Measurements from ENCODE around the gene KRT35.

The KRT35 gene

DNA sequence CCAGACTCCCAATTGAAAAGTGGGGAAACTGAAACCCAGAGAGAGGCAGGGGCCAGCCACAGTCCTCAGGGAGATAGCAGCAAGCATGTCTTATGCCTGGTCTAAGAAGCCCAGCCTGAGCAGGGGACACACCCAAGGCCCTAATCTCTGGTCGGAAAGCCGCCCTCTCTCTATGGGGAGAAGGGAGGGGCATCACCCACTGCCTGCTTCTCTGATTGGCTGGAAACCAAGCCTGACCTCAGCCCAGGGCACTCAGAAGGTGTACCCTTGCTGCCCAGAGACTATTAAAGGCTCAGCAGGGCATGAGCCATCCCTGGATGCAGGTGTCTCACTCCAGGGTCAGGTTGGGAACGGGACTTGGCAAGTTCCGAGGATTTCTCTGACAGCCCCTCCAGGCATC is 30.2 kb upstream of the KRT35 start:
- no peak overlapping the region for H3K4me3 ChIP-seq (ENCODE audit: low read length)
- WGBS = 76% methylated on average over 4 of the region's 4 CpGs
- no peak overlapping the region for H3K9ac ChIP-seq (ENCODE audit: low read depth, low read length)
- peaks cover 10% of the 10 kb centered on the region for H3K4me1 ChIP-seq (ENCODE audit: insufficient read depth, low read length)
- H3K9me3 ChIP-seq (ENCODE audit: insufficient read depth, low read depth, low read length) = no peaks in the 10 kb centered on the region
- no peaks in the 10 kb centered on the region for H3K27me3 ChIP-seq (ENCODE audit: insufficient read depth, low read length)
- H3K27ac ChIP-seq (ENCODE audit: low read depth, low read length) = no peak overlapping the region
- no peaks in the 10 kb centered on the region for H3K36me3 ChIP-seq (ENCODE audit: insufficient read depth, low read length)

DNA sequence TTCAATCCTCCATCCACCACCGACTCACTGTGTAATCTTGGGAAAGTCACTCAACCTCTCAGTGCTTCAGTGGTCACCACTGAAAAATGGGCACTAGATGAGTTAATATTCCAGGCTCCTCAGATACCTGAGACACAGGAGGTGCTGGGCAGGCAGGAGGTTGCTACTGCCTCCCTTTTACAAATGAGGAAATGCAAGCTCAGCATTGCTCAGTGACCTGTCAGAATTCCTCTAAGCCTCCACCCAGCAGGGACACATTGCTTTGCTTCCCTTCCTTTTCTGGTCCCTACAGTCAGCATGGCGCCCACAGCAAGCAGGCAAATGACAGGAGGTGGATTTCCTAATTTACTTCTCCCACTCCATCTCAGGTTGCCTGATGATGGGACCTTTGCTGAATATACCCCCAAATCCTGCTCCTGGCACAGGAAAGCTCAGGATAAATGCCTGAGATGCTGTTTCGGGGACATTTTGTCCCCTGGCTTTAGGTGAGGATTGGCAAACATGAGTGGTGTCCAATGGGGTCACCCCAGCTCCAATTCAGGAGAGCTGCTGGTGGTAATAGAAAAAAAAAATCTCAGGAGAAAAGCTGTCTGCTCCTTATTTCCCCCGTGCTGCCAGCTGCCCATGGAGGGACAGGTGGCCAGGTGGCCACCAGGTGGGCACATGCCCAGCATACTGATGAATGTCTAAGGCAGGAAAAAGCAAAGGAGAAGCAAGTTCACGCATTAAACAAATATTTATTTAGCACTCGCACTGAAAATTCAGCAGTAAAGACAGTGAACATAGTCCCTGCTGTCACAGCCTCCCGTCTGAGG is 29.5 kb upstream of the KRT35 start:
- Histone ChIP-seq H3K4me1 (ENCODE audit: insufficient read depth, low read length) (peaks cover 10% of the 10 kb centered on the region), H3K36me3 (ENCODE audit: insufficient read depth, low read length) (no peaks in the 10 kb centered on the region), H3K4me3 (ENCODE audit: low read length) (no peak overlapping the region), H3K9ac (ENCODE audit: low read depth, low read length) (no peak overlapping the region), H3K27ac (ENCODE audit: low read depth, low read length) (no peak overlapping the region), H3K27me3 (ENCODE audit: insufficient read depth, low read length) (no peaks in the 10 kb centered on the region), H3K9me3 (ENCODE audit: insufficient read depth, low read depth, low read length) (no peaks in the 10 kb centered on the region)
- 85% methylated on average over 7 of the region's 7 CpGs for WGBS

GRCh38 chr17:41507315-41507880 is 26.4 kb upstream of the KRT35 start:
- Histone ChIP-seq H3K27me3 (ENCODE audit: insufficient read depth, low read length) (no peaks in the 10 kb centered on the region), H3K36me3 (ENCODE audit: insufficient read depth, low read length) (no peaks in the 10 kb centered on the region), H3K4me1 (ENCODE audit: insufficient read depth, low read length) (peaks cover 10% of the 10 kb centered on the region), H3K9ac (ENCODE audit: low read depth, low read length) (no peak overlapping the region), H3K4me3 (ENCODE audit: low read length) (no peak overlapping the region), H3K9me3 (ENCODE audit: insufficient read depth, low read depth, low read length) (no peaks in the 10 kb centered on the region), H3K27ac (ENCODE audit: low read depth, low read length) (no peak overlapping the region)
- 65% methylated on average over 10 of the region's 10 CpGs for WGBS

DNA sequence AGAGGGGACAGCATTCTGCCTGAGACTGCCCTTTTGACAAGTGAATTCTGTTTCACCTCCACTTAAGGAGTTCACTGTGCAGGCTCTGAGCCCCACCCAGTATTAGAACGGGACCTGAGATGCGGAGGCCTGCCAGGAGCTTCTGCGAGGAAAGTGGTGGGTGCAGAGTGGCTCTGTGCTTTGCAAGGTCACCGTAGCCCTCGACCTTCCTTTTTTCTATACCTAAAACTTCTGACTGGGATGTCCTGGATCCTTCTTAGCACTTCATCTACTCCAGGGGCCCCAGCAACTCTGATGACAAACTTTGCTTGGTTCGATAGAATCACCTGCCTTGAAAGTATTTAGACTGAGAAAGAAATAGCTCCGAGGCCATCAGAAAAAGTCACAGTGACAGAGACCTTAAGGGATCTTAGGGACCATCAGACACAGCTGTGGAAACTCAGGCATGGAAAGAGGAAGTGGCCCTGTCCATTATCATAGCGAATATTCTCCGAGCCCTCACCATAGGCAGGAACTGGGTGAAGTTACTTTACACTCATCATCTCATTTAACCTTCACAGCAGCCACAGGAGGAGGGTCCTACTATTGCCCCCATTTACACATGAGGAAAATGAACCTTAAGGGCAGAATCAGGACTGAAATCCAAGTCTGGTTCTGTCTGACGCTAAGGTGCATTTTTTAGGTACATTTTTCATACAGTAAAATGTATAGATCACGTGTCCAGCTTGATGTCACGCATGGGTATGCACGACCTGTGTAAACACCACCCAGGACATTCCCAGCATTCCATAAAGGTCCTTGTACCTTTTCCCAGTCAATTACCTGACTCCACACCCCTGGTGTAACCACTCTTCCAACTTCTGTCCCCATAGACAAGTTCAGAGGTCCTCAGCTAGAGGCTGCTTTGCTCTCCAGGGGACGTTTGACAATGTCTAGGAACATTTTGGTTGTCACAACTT is 25.1 kb upstream of the KRT35 start:
- H3K4me3 ChIP-seq (ENCODE audit: low read length) = no peak overlapping the region
- H3K4me1 ChIP-seq (ENCODE audit: insufficient read depth, low read length) = peaks cover 10% of the 10 kb centered on the region
- no peaks in the 10 kb centered on the region for H3K36me3 ChIP-seq (ENCODE audit: insufficient read depth, low read length)
- no peaks in the 10 kb centered on the region for H3K27me3 ChIP-seq (ENCODE audit: insufficient read depth, low read length)
- WGBS = 92% methylated on average over 14 of the region's 14 CpGs
- H3K27ac ChIP-seq (ENCODE audit: low read depth, low read length) = no peak overlapping the region
- H3K9me3 ChIP-seq (ENCODE audit: insufficient read depth, low read depth, low read length) = no peaks in the 10 kb centered on the region
- no peak overlapping the region for H3K9ac ChIP-seq (ENCODE audit: low read depth, low read length)

GRCh38 chr17:41505007-41505808 is 24.3 kb upstream of the KRT35 start, which contains the start of gene KRT13:
KRT13 (minus strand) TSS chr17:41505612; CDS start chr17:41505550, 62 bp downstream.
- H3K27ac ChIP-seq (ENCODE audit: low read depth, low read length) = no peak within 1 kb of the TSS
- no peaks in the 10 kb centered on the region for H3K9me3 ChIP-seq (ENCODE audit: insufficient read depth, low read depth, low read length)
- no peak within 1 kb of the TSS for H3K4me3 ChIP-seq (ENCODE audit: low read length)
- 91% methylated on average over 17 of the region's 17 CpGs for WGBS
- peaks cover 8% of the 10 kb centered on the region for H3K4me1 ChIP-seq (ENCODE audit: insufficient read depth, low read length)
- H3K27me3 ChIP-seq (ENCODE audit: insufficient read depth, low read length) = no peaks in the 10 kb centered on the region
- H3K9ac ChIP-seq (ENCODE audit: low read depth, low read length) = no peak within 1 kb of the TSS
- no peaks in the 10 kb centered on the region for H3K36me3 ChIP-seq (ENCODE audit: insufficient read depth, low read length)

DNA sequence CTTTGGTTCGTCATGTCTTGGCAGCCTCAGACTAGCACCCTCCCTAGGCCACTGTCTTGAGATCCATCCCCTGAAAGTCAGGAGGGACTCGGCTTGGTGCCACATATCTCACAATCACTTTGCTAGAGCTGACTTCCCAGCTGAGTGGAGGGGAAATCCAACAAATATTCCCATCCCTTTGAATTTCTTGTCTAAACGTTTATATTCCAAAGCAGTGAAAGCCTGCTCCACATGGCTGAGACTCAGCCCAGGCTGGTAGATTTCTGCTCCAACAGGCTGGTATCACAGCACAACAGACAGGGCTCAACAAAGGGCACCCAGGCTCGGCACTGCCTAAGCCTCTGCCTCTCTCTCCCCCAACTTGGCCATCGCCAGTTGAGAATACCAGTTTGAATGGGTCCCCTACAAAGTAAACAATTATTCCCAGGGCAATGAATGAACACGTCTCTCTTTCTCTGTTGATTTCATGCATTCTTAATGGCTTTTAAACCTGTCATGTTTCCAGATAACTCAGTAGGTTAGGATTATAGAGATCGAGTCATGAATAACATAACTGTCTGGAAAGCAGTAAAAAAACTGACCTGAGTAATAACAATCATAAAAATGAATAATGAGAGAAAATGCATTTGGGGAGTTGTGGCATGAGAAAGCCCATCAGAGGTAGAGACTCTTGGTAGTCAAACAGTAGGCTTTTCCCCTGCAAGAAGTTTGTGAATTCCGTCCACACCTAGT is 23.5 kb upstream of the KRT35 start:
- Histone ChIP-seq H3K4me1 (ENCODE audit: insufficient read depth, low read length) (peaks cover 7% of the 10 kb centered on the region), H3K9ac (ENCODE audit: low read depth, low read length) (no peak overlapping the region), H3K9me3 (ENCODE audit: insufficient read depth, low read depth, low read length) (no peaks in the 10 kb centered on the region), H3K4me3 (ENCODE audit: low read length) (no peak overlapping the region), H3K27ac (ENCODE audit: low read depth, low read length) (no peak overlapping the region), H3K36me3 (ENCODE audit: insufficient read depth, low read length) (no peaks in the 10 kb centered on the region), H3K27me3 (ENCODE audit: insufficient read depth, low read length) (no peaks in the 10 kb centered on the region)
- 90% methylated on average over 8 of the region's 8 CpGs for WGBS

DNA sequence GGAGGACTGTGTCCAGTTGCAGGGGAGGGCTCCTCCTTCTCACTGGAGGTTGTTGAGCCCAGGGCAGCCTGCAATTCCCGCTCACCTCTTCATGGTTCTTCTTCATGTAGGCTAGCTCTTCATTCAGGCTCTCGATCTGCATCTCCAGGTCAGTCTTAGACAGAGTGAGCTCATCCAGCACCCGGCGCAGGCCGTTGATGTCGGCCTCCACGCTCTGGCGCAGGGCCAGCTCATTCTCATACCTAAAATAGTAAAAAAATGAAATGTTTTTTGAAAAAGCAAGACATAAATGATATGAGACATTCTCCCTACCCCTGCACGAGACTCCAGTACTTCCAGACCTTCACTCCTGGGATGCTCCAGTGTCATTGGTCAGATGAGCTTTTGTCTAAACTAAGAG is 22.3 kb upstream of the KRT35 start:
- H3K36me3 ChIP-seq (ENCODE audit: insufficient read depth, low read length) = no peaks in the 10 kb centered on the region
- WGBS = 95% methylated on average over 8 of the region's 9 CpGs

GRCh38 chr17:41500131-41500911 is 19.4 kb upstream of the KRT35 start:
- Histone ChIP-seq H3K4me3 (ENCODE audit: low read length) (no peak overlapping the region), H3K9ac (ENCODE audit: low read depth, low read length) (no peak overlapping the region), H3K27ac (ENCODE audit: low read depth, low read length) (no peak overlapping the region), H3K27me3 (ENCODE audit: insufficient read depth, low read length) (no peaks in the 10 kb centered on the region; the same call in 1 of the 2 replicates), H3K4me1 (ENCODE audit: insufficient read depth, low read length) (peaks cover 9% of the 10 kb centered on the region), H3K36me3 (ENCODE audit: insufficient read depth, low read length) (no peaks in the 10 kb centered on the region), H3K9me3 (ENCODE audit: insufficient read depth, low read depth, low read length) (no peaks in the 10 kb centered on the region)
- WGBS = 57% methylated on average over 15 of the region's 15 CpGs

More for the DNA sequence above, 22.3 kb upstream of the KRT35 start:
- no peaks in the 10 kb centered on the region; the same call in 1 of the 2 replicates for H3K27me3 ChIP-seq (ENCODE audit: insufficient read depth, low read length)
- no peaks in the 10 kb centered on the region for H3K9me3 ChIP-seq (ENCODE audit: insufficient read depth, low read depth, low read length)
- no peak overlapping the region for H3K4me3 ChIP-seq (ENCODE audit: low read length)
- no peak overlapping the region for H3K9ac ChIP-seq (ENCODE audit: low read depth, low read length)
- peaks cover 7% of the 10 kb centered on the region for H3K4me1 ChIP-seq (ENCODE audit: insufficient read depth, low read length)
- H3K27ac ChIP-seq (ENCODE audit: low read depth, low read length) = no peak overlapping the region

DNA sequence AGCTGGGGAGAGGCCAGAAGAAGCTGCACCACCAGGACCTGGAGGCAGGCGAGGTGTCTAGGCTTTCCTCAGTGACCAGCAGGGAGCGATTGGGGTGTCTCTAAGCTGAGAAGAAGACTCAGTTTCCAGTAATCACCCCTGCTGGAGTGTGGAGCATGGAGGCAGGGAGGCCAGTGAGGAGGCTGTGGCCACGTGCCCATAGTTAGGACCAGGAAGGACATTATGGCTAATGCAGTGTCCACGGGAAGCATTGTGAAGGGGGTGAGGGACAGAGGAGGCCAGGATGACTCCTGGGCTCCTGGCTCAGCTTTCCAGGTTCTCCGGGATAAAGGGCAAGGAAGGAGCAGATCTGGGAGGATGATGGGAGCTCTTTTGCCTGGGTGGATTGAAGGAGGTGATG is 18.8 kb upstream of the KRT35 start:
- H3K9ac ChIP-seq (ENCODE audit: low read depth, low read length) = no peak overlapping the region
- no peaks in the 10 kb centered on the region for H3K36me3 ChIP-seq (ENCODE audit: insufficient read depth, low read length)
- H3K27ac ChIP-seq (ENCODE audit: low read depth, low read length) = no peak overlapping the region
- H3K9me3 ChIP-seq (ENCODE audit: insufficient read depth, low read depth, low read length) = no peaks in the 10 kb centered on the region
- H3K27me3 ChIP-seq (ENCODE audit: insufficient read depth, low read length) = no peaks in the 10 kb centered on the region; the same call in 1 of the 2 replicates
- WGBS = 91% methylated on average over 5 of the region's 5 CpGs
- peaks cover 9% of the 10 kb centered on the region for H3K4me1 ChIP-seq (ENCODE audit: insufficient read depth, low read length)
- no peak overlapping the region for H3K4me3 ChIP-seq (ENCODE audit: low read length)
